HFF-Myc (cell line): ENCODE measurements around the gene LIN37.

Experiments used
- DNase-seq: peaks from one replicate; pipeline ENCODE4 v3.0.0-alpha.2; 2011; ENCODE audit warnings: low read depth; ENCODE audit errors: extremely low read depth
- H3K4me3 ChIP-seq: replicated peaks from 2 replicates; pipeline ENCODE4 v1.5.1; 2011; ENCODE audit warnings: low read depth, mild to moderate bottlenecking, control low read depth, low read length
- CTCF ChIP-seq: IDR thresholded peaks from 2 replicates; pipeline ENCODE4 v1.5.1; 2012; ENCODE audit warnings: mild to moderate bottlenecking, low read depth, low read length, control low read depth; ENCODE audit errors: missing control alignments

The LIN37 gene

GRCh38 chr19:35740423-35741202, 7.8 kb upstream of the LIN37 start:
- H3K4me3 ChIP-seq = peak overlapping the region; percentile 53
- DNase-seq = peak; percentile 87
- TF ChIP-seq CTCF = no peak

- peak overlapping the region; percentile 53 for H3K4me3 ChIP-seq
- DNase-seq = no peak
- TF ChIP-seq CTCF = no peak
These were observed 7.2 kb upstream of the LIN37 start for GRCh38 chr19:35741203-35741515.

- peak within 1 kb of the TSS; percentile 53; the same call in 1 of the 2 replicates for H3K4me3 ChIP-seq
- TF ChIP-seq CTCF = no peak
- no peak for DNase-seq
These were observed 6.2 kb upstream of the LIN37 start, which contains the start of gene IGFLR1 for GRCh38 chr19:35742121-35742724. Gene IGFLR1, minus strand, starts transcription at chr19:35742452. Its CDS starts 1,272 bp downstream, at chr19:35741180.

GRCh38 chr19:35743640-35744429, 4.5 kb upstream of the LIN37 start:
- no peak for DNase-seq
- no peak for TF ChIP-seq CTCF
- H3K4me3 ChIP-seq = peak overlapping the region; percentile 96; the same call in 1 of the 2 replicates

- H3K4me3 ChIP-seq = peak overlapping the region; percentile 96
- TF ChIP-seq CTCF = peak; percentile 40
- DNase-seq = peak; percentile 89
These were observed 3.7 kb upstream of the LIN37 start for GRCh38 chr19:35744430-35745327.
